ENCODE measurements around the gene PAX7.

DNA sequence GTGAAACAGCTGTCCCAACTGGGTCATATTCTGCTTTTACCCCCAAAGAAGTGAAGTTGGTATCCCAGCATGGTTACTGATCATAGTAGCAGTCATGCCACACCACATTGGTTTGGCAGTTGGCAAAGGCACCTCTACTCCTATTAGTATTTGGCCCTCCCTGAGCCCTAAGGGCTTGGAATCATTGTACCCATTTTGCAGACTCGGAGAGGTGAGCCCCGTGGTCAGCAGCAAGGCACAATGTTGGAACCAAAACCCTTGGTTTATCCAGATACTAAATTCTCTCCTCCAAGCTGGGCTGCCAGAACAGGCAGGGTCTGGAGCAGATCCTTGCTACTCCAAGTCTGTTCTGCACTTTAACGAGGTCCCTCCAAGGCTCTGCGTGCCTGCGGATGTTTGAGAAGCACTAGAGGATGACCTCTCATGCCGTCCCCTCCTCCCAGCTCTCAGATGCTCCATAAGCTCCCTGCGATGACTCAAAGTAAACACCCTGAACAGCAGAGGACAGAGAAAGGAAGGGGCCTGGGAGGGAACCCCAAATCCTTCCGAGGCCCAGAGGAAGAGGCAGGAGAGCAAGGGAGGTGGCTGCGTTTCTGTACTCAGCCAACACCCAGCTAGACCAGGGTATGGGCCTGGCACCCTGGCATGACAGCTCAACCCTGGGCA lies 89.3 kb downstream of the PAX7 start:
- no peak for TF ChIP-seq ZNF8 (CRISPR knock-in tag; IDR thresholded peaks at IDR 0.05)
- no peak for TF ChIP-seq TSHZ2 (CRISPR knock-in tag; IDR thresholded peaks at IDR 0.05)
- TF ChIP-seq, protein P1, sequence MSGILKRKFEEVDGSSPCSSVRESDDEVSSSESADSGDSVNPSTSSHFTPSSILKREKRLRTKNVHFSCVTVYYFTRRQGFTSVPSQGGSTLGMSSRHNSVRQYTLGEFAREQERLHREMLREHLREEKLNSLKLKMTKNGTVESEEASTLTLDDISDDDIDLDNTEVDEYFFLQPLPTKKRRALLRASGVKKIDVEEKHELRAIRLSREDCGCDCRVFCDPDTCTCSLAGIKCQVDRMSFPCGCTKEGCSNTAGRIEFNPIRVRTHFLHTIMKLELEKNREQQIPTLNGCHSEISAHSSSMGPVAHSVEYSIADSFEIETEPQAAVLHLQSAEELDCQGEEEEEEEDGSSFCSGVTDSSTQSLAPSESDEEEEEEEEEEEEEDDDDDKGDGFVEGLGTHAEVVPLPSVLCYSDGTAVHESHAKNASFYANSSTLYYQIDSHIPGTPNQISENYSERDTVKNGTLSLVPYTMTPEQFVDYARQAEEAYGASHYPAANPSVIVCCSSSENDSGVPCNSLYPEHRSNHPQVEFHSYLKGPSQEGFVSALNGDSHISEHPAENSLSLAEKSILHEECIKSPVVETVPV (CRISPR knock-in tag; IDR thresholded peaks at IDR 0.05): no peak
- TF ChIP-seq ESRRG (CRISPR knock-in tag; IDR thresholded peaks at IDR 0.05): no peak
- TF ChIP-seq ZFP3 (CRISPR knock-in tag; IDR thresholded peaks at IDR 0.05): no peak
- TF ChIP-seq ZC3H10 (CRISPR knock-in tag; IDR thresholded peaks at IDR 0.05): no peak
- TF ChIP-seq ZFP30 (CRISPR knock-in tag; IDR thresholded peaks at IDR 0.05): no peak
